NCI-H524 (cell line): Measurements from ENCODE around the gene RPL36AL.
"Not testable (repeated sequence)": the region's sequence is repeated elsewhere in the genome, so short reads cannot be mapped to it uniquely, and the experiment has no call there.

Source experiments
- DNase-seq, 2 experiments: peaks; one replicate each; lab custom pipeline; 2025; lab: John Stamatoyannopoulos, UW

RPL36AL gene

GRCh38 chr14:49619273-49619672 is 1.2 kb downstream of the RPL36AL start:
- DNase-seq = not testable (repeated sequence)

GRCh38 chr14:49617852-49618519 is 2.4 kb downstream of the RPL36AL start:
- no peak for DNase-seq

GRCh38 chr14:49615776-49616175 is 4.7 kb downstream of the RPL36AL start:
- peak; percentile 65 to 77 for DNase-seq

GRCh38 chr14:49614196-49614595 is 6.2 kb downstream of the RPL36AL start:
- no peak for DNase-seq

- no peak for DNase-seq
Measured at GRCh38 chr14:49612671-49613070, 7.8 kb downstream of the RPL36AL start.

- DNase-seq = no peak
Measured at GRCh38 chr14:49612251-49612650, 8.2 kb downstream of the RPL36AL start.

GRCh38 chr14:49607583-49607982 is 12.8 kb downstream of the RPL36AL start:
- no peak for DNase-seq

GRCh38 chr14:49598485-49599300 is 21.7 kb downstream of the RPL36AL start, which contains the start of gene LRR1:
TSS of gene LRR1 (plus strand) at chr14:49598940. CDS start at chr14:49599021, 81 bp downstream.
- DNase-seq = peak; percentile 92 to 95

GRCh38 chr14:49598189-49598484 is 22.3 kb downstream of the RPL36AL start:
- peak in 1 of 2 experiments; percentile 63 for DNase-seq

GRCh38 chr14:49594347-49595091 is 25.9 kb downstream of the RPL36AL start:
- peak in 1 of 2 experiments; percentile 28 for DNase-seq

GRCh38 chr14:49593016-49593415 is 27.4 kb downstream of the RPL36AL start:
- DNase-seq = no peak

GRCh38 chr14:49589387-49589786 is 31.0 kb downstream of the RPL36AL start:
- DNase-seq = no peak

GRCh38 chr14:49586673-49587460 is 33.6 kb downstream of the RPL36AL start:
- DNase-seq = peak; percentile 72 to 83

GRCh38 chr14:49585803-49586672 is 34.4 kb downstream of the RPL36AL start, which contains the start of gene RPS29:
TSS of gene RPS29 (minus strand) at chr14:49586380. CDS start at chr14:49586346, 34 bp downstream.
- DNase-seq = peak; percentile 100

- DNase-seq = peak in 1 of 2 experiments; percentile 37
Measured at GRCh38 chr14:49584981-49585640, 35.3 kb downstream of the RPL36AL start.

GRCh38 chr14:49584058-49584457 is 36.4 kb downstream of the RPL36AL start:
- DNase-seq = no peak

GRCh38 chr14:49583629-49584028 is 36.8 kb downstream of the RPL36AL start:
- no peak for DNase-seq

GRCh38 chr14:49582113-49582977 is 38.1 kb downstream of the RPL36AL start:
- peak in 1 of 2 experiments; percentile 27 for DNase-seq
